A549 (cell line): ENCODE measurements around the gene HDDC2.

Experiments
- ATOH8 ChIP-seq: fragments of 250-450 bp; sonication (Bioruptor Pico); IDR thresholded peaks from 2 replicates; pipeline ENCODE4 v1.5.0; 2020; ENCODE audit warnings: low read depth, mild to moderate bottlenecking, moderate library complexity
- EP300 ChIP-seq, 2 experiments: fragments of >200 bp; sonication (Bioruptor Twin); formaldehyde crosslinking; IDR thresholded peaks; 2 replicates in 1 of 2; 3 replicates in 1 of 2; pipeline ENCODE4 v1.6.1; 2016 to 2017
- FOSB ChIP-seq: fragments of 250-450 bp; sonication (Bioruptor Pico); IDR thresholded peaks from 2 replicates; pipeline ENCODE4 v1.5.0; 2020; ENCODE audit warnings: mild to moderate bottlenecking, moderate library complexity
- MAFK ChIP-seq: fragments of 450-650 bp; IDR thresholded peaks from 2 replicates; pipeline ENCODE4 v1.6.1; 2014; ENCODE audit not compliant: partially characterized antibody
- NFE2L2 ChIP-seq: fragments of 150-350 bp; conservative IDR thresholded peaks from 2 replicates; pipeline ENCODE4 v1.6.1; 2014; ENCODE audit warnings: low read length
- POLR2A ChIP-seq: IDR thresholded peaks from 2 replicates; pipeline ENCODE4 v1.6.1; 2012; ENCODE audit warnings: mild to moderate bottlenecking, low read length
- POLR2AphosphoS2 ChIP-seq: conservative IDR thresholded peaks from 2 replicates; pipeline ENCODE4 v1.6.1; 2012; ENCODE audit warnings: low read length, improper control_type of control experiment, inconsistent platforms
- RCOR1 ChIP-seq: fragments of 150-350 bp; IDR thresholded peaks from 2 replicates; pipeline ENCODE4 v1.6.1; 2014; ENCODE audit warnings: antibody characterized with exemption, low read length, low read depth
- TP53 ChIP-seq: fragments of 250-450 bp; sonication (Bioruptor Pico); IDR thresholded peaks from 2 replicates; pipeline ENCODE4 v1.5.0; 2021; ENCODE audit warnings: mild to moderate bottlenecking, moderate library complexity
- ZFP36 ChIP-seq: fragments of 450-650 bp; IDR thresholded peaks from 2 replicates; pipeline ENCODE4 v1.6.1; 2014; ENCODE audit warnings: borderline replicate concordance; ENCODE audit not compliant: partially characterized antibody
- TF ChIP-seq, protein P1 (sequence below): fragments of >200 bp; sonication (Bioruptor Twin); formaldehyde crosslinking; IDR thresholded peaks from 3 replicates; pipeline ENCODE4 v1.5.1; 2016

DNA sequence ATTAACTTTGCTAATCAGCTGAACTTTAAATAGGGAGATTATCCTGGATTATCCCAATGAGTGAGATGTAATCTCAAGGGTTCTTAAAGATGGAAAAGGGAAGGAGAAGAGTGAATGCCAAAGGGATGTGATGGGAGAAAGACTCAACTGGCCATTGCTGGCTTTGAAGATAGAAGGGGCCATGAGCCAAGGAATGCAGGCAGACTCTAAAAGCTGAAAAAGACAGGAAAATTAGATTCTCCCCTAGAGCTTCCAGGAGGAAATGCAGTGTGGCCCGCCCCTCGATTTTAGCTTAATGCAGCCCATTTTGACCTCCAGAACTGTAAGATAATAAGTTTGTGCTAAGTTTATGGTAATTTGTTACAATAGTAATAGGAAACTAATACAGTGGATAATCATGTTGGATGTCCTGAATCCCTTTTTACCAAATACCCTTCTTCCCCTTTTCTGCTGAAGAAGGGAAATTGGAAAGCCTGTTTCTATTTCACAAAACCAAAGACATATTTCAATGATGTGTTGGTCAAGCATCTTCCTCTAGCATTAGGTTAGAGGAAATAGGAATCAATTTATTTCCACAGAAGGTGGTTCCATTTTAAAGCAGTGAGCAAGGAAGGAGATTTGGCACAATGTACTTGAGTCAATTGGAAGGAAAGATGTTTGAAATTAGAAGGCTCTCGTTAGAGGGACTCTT is 3.3 kb upstream of the HDDC2 start:
- TF ChIP-seq, protein P1, sequence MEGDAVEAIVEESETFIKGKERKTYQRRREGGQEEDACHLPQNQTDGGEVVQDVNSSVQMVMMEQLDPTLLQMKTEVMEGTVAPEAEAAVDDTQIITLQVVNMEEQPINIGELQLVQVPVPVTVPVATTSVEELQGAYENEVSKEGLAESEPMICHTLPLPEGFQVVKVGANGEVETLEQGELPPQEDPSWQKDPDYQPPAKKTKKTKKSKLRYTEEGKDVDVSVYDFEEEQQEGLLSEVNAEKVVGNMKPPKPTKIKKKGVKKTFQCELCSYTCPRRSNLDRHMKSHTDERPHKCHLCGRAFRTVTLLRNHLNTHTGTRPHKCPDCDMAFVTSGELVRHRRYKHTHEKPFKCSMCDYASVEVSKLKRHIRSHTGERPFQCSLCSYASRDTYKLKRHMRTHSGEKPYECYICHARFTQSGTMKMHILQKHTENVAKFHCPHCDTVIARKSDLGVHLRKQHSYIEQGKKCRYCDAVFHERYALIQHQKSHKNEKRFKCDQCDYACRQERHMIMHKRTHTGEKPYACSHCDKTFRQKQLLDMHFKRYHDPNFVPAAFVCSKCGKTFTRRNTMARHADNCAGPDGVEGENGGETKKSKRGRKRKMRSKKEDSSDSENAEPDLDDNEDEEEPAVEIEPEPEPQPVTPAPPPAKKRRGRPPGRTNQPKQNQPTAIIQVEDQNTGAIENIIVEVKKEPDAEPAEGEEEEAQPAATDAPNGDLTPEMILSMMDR, result no peak
- TF ChIP-seq ATOH8 (CRISPR knock-in tag) (no peak), MAFK (no peak), POLR2A (no peak), POLR2AphosphoS2 (no peak), EP300 (IDR thresholded peaks at IDR 0.05) (no peak), RCOR1 (no peak), FOSB (CRISPR knock-in tag) (no peak), NFE2L2 (no peak), ZFP36 (no peak), TP53 (no peak)
